HG02938 (cell line): ENCODE measurements around the gene RBMS1.
"Not testable (repeated sequence)": the region's sequence is repeated elsewhere in the genome, so short reads cannot be mapped to it uniquely, and the experiment has no call there.

Source experiments
- ATAC-seq: cut with Tn5 transposase; IDR thresholded peaks from one replicate; pipeline ENCODE4 v1.9.1; 2021; ENCODE audit warnings: mild to moderate bottlenecking, moderate library complexity; ENCODE audit not compliant: unreplicated experiment

RBMS1 gene

DNA sequence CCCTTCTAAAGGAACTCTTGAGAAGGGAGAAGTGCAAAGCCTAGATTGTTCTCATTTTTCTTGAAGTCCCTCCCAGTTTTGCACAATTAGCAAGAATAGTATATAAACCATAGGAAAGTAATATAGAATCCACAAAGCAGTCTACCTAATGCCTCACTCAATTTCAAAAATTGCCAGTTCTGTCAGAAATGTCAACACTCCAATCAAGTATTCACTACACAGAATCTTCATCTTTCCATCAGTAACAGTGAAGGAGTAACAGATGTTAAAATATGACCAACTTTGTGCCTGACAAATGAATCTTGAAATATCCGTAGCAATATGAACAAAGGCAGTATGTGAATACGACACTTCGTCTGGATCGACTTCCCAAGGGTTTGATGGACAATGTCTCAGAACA is 56.3 kb downstream of the RBMS1 start:
- no peak for ATAC-seq

DNA sequence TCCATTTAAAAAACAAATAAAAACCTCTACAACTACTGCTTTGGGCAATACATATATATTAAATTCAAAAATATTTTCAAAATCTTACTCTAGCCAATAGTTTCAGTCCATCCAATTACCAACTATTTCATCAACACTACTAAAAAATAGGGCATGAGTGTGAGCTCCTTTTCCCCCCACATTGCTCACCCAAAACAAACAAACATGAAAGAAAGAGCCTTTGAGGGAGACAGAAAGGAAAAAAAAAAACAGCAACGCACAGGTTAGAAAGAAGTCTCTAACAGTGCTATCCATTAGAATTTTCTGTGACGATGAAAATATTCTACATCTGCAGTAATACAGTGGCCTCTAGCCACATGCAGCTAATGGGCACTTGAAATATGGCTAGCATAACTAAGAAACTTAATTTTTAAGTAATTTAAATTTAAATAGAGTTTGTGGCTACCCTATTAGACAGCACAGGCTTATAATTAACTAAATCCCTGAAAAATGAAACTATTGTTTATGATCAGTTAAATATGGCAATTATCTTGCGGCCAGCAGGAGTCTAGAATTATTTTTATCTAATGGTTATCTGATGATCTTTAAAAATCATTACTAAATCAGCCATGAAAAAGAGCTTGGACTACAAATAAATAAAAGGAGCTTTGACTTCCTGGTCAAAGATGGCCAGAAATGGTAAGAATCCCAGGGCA is 59.2 kb downstream of the RBMS1 start:
- ATAC-seq = no peak

DNA sequence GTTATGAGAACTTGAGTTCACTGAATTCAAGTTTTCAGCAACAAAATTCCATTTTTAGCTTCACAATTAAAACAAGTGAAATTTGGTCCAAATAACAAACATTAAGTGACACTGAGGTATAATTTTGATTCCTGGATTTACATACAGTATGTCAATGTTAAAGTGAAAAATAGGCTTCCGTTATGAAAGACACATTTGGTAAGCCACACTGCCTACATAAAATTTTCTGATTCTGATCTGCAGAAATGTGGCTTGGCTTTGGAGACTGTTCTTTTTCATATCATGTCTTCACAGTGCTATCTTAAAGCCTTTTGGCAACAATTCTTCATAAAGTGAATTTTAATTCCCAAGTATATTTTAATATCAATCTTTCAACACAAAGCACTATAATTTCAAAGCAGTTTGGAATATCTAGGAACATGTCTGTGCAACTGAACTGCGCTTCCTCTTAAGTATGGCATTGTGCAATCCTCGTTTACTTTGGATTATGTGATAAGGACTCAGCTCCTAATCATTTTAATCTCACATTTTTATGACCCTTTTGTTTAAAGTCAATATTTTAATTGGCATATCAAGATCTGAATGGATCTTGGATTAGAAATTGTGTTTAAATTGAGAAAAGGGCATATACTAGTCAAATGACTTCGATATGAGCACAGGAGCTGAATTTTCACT is 60.0 kb downstream of the RBMS1 start:
- ATAC-seq = no peak

DNA sequence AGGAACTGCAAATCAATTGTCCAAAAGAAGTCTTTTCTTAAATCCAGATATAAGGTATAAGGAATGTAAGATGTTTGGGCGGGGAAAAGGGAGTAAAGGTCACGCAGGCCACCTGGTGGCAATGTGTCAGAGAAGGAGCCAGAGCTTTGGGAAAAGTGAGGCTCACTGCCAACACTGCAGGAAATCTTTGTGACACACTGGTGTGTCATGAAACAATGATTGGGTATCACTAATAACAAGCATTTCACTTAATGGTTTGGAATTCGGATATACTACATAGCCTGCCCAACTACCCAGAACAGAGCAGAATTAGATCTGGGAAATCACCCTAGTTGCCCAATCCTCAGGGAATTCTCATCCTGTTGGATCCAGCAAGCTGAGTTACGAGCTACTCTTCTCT is 61.0 kb downstream of the RBMS1 start:
- ATAC-seq = no peak

DNA sequence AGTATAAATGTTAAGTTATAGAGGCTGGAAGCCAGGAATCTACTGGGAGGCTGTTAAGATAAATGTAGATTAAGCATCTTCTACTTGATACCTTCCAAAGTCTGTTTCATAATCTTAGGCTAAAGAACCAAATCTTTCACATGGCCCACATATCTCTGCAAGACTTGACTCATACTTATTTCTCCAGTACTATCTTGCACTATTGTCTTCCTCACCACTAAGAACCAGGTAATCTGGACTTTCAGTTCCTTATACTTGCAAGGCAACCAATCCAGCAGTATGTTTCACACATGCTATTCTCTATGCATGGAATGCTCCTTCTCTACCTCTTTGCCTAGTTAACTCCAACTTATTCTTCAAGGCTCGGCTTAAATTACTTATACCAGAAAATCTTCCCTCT is 62.2 kb downstream of the RBMS1 start:
- peak; percentile 74 for ATAC-seq

DNA sequence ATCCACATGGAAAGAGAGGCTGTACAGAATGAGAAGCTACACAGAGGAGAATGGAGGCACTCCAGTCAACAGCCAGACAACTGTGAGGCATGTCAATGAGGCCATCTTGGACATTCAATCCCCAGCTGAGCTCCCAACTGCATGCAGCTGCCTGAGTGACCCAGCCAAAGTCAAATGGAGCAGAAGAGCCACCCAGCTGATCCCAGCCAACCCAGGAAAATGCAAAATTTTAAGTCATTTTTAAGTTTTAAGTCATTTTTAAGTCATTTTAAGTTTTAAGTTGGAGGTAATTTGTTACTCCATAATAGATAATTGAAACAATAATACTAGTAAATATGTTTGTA is 63.6 kb downstream of the RBMS1 start:
- no peak for ATAC-seq

DNA sequence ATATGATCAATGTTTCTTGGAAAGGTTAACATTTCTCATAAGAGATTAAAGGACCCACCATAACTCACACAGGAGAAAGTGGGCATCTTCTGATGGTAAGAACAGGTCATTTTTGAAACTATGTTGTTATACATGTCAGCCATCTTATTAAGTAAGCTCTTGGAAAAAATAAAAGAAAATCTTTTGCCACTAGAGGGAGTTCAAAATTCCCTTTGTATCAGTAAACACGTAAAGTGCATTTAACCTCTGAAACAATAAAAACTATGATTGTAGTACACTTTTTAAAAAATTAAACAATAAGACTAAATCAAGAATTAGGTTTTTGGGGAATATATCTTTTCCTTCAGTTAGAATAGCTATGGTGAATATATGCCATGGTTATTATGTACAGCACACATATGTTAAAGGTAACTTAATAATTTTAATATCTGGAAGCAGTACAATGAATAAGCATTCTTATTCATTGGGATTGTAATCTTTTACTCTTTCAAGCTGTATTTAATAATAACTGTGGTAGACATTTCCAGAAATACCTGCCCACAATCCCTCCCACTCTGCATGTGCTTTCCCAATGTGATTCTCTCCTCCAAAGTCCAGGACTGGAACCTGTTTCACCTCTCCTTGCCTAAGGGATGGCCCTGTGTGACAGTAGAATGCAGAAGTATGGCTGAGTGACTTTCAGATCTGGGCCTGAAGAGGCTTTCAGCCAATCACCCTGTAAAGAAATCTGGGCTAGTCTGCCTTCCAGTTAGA is 64.2 kb downstream of the RBMS1 start:
- no peak for ATAC-seq

DNA sequence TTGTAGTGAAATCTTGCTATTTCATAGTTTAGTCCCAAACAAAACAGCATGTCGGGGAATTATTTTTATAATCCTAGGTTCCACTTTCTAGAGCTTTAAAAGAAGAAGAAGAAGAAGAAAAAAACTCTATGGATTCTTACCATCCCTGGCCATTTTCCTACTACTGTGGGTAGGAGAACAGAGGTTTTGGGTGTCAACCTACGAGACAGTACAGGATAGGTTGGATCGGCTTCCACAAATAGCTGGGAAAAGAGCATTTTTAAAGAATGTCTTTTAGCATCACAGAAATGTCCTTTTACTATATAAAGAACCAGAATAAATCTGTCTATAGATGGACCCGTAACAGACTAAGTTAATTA is 65.2 kb downstream of the RBMS1 start:
- no peak for ATAC-seq

DNA sequence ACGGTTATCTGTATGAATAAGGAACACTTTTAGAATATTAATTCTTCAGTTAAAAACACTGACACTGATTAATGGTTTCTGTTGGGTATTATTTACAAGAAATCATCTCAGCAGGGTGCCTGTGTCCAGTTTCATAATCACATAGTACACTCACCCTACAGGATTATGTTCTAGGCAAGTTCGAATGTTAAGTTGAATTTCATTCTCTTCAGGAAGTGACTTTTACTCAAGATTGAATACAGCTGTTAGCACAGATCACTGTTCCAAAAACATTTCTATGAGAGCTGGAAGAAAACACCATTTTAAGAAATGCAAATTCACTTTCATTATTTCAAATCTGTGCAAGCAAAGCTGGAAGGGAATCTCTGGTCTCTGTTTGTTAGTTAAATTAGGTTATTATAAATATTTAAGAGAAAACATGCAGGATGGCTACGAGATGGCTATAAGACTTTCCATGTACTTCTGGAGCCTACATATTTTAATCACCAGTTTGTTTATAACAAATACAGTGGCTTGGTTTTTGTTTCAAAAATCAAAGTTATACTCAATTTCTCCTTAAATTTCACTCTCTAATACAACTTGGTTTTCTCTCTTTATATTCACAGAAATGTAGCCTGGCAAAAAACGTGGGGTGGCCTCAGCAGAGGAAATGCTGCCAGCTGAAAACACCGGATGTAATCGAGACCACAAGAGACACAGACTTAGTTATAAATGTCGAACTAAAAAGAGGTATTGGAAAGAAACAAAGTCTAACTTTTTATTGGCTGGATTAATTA is 65.8 kb downstream of the RBMS1 start:
- ATAC-seq = peak; percentile 53

DNA sequence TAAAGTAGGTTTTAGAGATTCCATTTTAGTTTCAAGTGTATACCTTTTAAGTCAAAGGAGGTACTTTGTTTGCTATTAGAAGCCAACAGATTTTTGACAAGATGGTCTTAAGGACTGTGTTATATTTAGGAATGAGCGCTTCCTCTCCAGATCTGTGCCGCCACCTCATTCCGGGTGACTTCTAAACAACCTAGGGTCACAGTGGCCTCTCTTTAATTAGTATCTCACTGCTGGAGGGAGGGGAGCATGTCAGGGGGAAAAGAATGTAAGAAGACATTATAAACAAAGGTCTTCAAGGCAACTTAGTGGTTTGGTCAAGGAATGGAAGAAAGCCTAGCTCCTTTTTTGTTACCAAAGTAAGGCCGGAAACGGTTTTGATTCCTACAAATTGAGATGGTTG is 67.0 kb downstream of the RBMS1 start:
- no peak for ATAC-seq

DNA sequence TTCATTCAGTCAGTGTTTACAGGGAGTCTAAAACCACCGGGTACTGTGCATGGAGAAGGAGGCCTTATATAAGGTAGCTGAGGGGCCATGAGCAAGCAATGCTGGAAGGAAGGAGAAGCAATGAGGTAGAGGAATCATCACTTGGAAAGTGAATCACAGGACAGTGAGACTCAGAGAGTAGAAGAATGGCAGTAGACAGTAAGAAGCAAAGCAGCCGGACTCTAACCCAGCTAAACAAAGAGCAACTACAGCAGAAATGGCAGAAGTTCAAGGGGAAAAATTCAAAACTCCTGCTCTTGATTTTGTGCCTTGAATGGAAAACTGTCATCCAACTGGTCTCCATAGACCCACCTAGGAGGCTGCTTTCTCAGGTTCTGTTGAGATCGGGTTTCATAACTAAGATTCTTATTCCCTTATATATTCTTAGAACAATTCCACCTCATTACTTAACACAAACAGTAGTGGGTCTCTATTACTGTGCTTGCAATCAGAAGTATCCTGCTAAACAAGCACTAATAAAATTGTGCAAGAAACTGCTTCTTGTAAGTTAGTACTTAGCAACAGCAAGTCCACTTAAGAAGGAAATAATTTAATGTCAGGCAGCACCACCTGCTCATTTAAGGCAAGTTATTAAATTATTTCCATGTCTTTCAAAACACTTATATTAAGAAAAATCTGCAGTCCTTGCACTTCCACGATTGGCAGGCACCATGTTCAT is 68.0 kb downstream of the RBMS1 start:
- no peak for ATAC-seq

DNA sequence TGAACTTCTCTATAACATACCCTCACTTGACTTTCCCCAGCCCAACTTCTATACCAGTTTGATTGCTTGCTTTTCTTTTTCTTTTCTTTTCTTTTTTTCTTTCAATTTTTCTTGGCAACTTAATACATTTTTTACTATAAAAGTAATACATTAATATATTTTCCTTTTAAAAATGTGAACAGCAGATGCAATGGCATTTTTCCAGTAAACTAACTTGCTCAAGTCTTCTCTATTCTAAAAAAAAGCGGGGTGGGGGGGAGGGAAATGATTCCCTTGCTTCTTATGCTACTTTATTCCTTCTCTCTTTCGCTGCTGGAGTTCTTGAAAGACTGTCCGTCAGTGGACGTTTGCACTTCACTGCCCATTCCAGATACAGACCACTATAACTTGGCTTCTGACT is 70.5 kb downstream of the RBMS1 start:
- ATAC-seq = no peak

DNA sequence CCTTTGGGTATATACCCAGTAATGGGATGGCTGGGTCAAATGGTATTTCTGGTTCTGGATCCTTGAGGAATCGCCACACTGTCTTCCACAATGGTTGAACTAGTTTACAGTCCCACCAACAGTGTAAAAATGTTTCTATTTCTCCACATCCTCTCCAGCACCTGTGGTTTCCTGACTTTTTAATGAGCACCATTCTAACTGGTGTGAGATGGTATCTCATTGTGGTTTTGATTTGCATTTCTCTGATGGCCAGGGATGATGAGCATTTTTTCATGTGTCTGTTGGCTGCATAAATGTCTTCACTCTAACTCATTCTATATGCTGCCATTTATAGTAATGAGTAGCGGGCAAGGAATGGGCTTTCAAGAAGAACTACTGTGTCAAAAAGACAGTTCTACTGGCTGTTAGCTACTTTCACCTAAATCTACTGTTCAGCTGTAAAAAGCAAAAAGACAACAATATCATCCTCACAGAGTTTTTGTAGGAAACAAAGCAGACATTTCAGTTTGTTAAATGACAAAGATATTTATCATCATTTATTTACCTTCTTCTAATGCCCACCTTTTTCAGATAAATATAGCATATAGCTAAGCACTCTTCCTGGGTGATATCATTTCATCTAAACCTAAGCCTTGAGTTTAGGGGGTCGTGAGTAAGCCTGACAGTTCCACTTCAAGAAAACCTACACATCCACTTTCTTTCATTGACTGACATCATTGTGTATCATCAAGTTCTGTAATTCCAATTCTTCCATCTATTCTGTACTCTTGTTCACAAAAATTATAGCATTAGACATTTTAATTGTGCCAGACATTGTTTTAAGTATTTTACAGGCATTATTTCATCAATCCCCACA is 71.7 kb downstream of the RBMS1 start:
- not testable (repeated sequence) for ATAC-seq

DNA sequence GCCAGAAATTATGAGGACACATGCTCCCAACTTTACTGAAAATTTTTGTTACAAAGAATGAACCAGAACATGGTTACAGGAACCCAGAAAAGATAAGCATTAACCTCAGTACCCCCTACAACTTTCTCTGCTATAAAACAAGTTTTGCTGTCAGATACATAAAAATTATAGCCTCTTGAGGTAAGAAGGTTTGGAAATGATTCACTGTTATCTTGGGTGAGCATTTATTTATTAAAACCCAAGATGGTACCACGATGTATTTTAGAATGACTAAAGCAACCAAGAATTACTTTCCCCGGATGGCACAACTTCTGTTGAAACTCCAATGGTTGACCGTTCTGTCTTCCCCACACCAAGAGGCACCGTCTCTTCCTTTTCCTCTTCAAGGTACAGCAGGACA is 72.9 kb downstream of the RBMS1 start:
- ATAC-seq = no peak

DNA sequence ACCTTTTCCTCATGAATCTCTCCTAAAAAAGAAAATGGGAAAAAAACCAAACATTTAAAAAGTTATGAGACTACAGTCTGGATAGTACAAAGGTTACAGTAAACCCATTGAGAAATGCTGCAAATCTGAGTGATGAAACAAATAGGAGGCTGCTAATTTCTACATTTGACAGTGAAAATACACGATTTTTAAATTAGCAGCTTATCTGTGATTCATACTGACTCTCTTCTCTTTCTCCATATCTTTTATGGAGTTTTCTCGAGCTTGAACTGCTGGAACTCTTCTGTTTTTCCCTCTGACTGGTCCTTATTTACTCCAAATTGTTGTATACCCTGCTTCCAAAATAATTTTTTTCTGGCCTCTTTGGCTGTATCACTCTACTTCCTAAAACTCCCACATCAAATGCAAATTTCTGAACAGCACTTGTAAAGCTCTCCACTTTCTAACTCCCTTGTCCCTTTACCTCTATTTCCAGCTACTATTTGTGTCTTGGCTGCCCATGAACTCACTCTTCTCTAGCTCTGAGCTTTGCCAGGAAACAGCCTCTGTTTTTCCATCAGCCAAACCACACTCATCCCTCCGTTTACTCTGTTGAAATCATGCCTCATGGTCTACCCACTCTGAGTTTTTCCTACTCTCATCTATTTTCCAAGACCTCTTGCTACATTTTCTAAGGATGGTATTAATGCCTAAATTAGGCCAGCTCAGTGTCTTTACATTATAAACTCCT is 73.7 kb downstream of the RBMS1 start:
- no peak for ATAC-seq

DNA sequence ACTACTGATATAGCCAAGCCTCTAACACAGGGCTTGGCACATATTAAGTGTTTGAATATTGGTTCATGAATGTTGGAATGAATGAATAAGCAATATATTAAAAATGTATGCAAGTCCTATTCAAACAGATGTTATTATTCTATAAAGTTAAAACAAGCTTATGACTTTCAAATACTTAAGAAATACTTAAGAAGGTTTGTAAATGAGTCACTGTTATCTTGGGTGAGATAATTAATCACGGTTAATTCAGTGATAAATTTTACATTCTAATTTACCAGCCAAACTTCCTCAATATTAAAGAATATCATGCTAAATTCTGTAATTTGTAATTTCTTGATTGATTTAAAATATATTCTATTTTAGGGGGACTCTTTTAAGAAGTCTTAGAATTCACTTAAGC is 74.8 kb downstream of the RBMS1 start:
- no peak for ATAC-seq

DNA sequence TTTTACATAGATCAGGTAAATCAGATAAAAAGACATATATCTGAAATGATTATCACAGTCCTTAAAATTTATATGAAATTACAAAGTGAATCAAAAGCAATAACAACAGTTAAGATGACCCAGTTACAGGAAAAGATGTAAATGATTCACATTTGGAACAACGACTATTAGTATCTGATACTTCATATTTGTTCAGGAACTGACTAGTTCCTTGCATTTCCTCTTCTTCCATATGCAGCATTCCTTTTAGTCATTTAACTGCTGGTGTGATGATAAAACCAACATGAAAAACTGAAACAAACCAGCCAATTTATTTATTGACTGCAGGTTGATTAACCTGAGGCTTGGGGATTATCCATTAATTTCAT is 75.2 kb downstream of the RBMS1 start:
- no peak for ATAC-seq

DNA sequence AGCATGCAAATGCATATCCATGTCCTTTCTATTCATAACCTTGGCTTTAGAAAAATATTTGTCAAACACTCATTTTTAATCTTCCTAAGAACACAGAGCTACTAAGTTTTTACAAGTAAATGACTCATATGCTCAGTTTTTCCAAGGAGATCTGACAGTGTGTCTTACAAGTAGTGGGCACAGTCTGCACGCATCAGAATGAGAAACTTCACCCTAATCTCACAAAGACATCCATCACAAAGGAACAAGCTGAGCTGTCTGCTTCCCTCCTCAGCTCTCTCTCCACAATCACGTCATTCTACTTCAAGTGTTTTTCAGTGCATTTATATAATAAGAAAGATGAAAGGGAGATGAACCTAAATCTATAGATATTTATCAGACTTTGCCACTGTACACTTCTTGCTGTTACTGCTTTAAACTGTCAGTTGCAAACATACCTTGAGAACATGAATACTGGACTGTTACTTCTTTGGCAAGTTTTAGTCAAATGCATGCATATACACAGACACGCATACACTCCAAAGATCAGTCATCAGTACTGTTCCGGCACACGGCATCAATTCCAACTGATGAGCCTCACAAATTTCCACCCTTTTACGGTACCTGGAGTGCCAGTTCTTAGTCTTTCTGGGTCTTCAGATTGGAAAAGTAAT is 75.7 kb downstream of the RBMS1 start:
- no peak for ATAC-seq

DNA sequence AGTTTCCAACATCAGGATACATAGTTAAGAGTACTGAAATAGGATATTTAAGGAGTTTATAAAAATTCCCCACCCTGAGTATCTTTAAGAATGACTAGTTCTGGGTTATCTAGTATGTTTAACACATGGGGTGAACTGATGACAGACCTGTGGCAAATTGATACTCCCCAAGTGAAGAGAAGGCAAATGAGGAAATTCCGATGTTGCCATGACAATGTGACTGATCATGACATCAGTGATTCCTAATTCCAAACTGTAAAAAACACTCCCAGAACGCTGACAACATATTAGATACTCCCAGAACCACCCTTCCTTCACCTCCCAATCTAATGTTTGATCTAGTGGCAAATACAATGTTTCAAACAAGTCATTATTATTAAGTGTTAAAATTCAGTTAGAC is 77.6 kb downstream of the RBMS1 start:
- ATAC-seq = no peak
